ENCODE measurements around the gene GNPDA1.

GNPDA1 gene

DNA sequence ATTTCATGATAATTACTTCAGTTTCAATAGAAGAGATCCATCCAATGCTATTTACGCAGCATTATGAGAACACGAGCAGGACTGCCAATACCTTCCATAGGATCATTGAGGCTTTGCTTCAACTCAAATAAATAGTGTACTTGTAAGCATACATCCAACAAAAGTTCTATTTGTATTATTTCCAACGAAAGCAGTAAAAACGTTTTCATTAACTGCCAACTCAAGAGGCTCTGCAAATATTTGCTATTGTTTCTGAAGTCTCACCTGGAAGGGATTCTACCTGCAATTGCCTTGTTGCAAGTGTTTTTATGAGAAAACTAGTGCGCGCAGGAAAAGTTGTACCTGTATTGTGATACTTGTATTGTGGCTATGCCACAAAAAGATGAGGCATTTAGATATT, 11.0 kb upstream of the GNPDA1 start:
- DNase-seq (ENCODE audit: low read depth in 2 of 2): no peak

- DNase-seq (ENCODE audit: low read depth in 2 of 2): no peak
Observed at GRCh38 chr5:142020122-142020659, 7.4 kb upstream of the GNPDA1 start.

DNA sequence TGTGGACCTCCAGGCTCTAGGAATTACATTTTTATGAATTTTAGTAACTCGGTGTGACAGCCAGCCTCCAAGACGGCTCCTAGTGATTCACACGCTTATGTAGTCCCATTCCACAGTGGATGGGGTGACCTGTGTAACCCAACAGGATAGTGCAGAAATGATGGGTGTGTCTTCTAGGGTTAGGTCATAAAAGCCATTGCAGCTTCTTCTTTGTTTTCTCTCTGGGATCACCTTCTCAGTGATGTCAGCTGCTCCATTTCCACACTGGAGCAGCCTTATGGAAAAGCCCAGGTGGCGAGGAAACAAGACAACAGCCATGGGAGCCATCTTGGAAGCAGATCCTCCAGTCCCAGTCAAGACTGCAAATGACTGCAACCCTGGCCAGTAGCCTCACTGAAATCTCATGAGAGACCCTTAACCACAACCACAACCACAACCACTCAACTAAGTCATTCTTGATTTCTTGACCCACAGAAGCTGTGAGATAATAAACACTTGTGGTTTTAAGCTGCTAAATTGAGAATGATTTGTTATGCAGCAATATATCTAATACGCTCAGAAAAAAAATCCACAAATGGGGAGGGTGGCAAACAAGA, 5.1 kb upstream of the GNPDA1 start:
- no peak for DNase-seq (ENCODE audit: low read depth in 2 of 2)

GRCh38 chr5:142016556-142016955, 3.7 kb upstream of the GNPDA1 start:
- no peak for DNase-seq (ENCODE audit: low read depth in 2 of 2)

- no peak for DNase-seq (ENCODE audit: low read depth in 2 of 2)
Observed at GRCh38 chr5:142015781-142016533, 3.1 kb upstream of the GNPDA1 start.

- DNase-seq (ENCODE audit: low read depth in 2 of 2): no peak
Observed at GRCh38 chr5:142014911-142015584, 2.2 kb upstream of the GNPDA1 start.

DNA sequence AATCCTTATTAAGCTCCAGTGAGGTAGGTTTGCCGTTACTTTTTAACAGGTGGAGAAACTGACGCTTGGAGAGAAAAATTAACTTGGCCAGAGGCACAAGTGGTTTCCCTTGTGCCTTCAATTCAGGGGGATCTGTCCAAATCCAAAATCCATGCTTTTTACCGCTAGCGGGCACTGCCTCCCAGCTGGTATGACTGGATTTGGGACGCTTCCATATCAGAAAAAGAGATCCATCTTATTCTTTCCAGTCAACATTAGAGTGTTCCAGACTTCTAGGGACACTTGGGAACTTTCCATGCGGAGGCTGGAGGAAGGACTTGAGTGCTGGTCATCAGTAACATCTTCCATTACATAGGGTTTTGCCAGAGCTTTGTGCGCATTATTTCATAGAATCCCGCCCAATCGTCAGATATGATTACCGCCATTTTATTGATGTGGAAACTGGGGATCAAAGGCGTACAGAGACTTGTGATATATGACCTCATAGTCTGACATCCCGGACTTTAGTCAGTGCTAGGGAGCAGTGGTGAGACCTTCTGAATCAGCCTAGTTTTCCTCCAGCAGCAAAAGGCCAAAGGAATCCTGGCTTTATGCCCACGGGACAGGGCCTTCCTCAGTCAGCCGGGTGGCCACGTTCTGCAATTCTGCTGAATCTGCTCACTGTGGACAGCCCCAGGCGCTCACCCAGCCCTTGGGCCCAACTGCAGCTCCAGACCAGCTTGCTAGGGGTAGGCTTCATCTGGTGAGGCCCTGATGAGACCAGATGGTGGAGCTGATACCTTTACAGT, 1.1 kb upstream of the GNPDA1 start:
- DNase-seq (ENCODE audit: low read depth in 2 of 2): no peak

- DNase-seq (ENCODE audit: low read depth in 2 of 2): peak in 1 of 2 donors; percentile 55
Observed at GRCh38 chr5:142012186-142012785, 541 bp downstream of the GNPDA1 start.

DNA sequence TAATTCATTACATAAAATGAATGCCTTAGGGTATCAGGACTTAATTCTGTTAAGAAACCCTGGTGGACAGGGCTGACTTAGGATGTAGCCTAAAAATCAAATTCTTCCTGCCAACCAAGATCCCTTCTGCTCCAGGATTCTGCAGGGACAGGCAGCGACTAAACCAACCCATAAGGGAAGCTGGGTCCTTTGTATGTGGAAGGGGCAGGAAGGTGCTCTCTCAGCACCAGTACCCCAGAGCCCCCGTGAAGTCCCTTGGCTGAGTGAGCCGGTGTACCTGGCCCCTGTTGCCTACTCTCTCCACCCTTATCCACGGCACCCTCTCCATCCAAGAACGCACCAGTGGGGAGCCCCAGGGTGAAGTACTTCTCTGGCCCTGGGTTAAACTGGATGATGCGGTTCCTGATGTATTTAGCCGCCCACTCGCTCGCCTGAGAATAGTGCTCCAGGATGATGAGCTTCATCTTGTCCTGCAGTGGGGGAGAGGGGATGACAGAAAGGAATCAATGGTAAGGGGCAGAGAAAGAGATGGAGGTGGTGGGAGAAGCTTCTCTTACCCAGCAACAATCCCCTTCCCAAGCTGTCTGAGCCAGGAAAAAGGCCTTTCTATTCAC, 1.1 kb downstream of the GNPDA1 start:
- DNase-seq (ENCODE audit: low read depth in 2 of 2): no peak

DNA sequence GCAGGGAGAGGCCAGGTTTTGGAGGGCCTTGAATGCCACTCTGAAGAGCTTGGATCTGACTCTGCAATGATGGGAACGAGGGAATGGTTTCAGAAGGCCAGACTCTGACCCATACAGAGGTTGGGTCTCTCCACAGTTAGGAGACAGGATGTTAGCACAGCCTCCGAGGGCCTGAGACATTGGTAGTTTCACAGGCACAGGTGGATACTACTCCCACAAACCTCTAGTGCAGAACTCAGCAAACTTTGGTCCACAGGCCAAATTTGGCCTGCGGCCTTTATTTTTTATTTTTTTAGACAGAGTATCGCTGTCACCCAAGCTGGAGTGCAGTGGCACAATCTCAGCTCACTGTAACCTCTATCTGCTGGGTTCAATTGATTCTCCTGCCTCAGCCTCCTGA, 2.9 kb downstream of the GNPDA1 start:
- no peak for DNase-seq (ENCODE audit: low read depth in 2 of 2)

GRCh38 chr5:142008813-142009212, 4.0 kb downstream of the GNPDA1 start:
- DNase-seq (ENCODE audit: low read depth in 2 of 2): no peak

- DNase-seq (ENCODE audit: low read depth in 2 of 2): no peak
Observed at GRCh38 chr5:142007237-142007544, 5.6 kb downstream of the GNPDA1 start.

DNA sequence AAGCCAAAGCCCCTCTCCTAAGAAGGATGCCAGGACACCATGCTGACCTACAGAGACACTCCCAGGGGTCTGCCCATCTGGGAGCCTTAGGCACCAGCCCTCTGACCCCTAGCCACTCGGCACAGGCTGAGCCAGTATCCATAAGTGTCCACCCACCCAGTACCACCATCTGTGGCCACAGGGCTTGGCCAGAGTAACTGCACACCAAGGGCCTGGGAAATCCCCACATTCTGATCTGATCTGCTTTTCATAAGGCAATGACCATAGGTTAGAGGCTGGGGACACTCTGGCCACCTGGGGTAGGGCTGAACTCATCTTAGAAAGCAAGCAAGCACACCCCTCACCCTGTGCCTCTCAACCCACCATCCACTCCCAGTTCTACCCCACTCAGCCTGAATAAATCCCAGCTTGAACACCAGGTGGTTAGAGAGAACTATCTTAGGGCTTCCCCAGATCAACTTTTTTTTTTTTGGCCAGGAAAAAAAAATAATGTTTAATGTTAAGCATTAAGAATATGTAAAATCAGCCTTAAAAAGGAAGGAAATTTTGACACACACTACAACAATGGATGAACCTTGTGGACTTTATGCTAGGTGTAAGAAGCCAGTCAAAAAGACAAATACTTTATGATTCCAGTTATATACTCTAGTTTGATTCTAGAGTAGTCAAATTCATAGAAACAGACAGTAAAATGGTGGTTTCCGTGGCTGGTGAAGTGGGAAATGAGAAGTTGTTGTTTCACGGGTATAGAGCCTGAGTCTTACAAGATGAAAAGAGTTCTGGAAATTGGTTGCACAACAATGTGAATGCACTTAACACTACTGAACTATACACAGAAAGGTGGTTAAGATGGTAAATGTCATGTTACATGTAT, 6.2 kb downstream of the GNPDA1 start:
- no peak for DNase-seq (ENCODE audit: low read depth in 2 of 2)

DNA sequence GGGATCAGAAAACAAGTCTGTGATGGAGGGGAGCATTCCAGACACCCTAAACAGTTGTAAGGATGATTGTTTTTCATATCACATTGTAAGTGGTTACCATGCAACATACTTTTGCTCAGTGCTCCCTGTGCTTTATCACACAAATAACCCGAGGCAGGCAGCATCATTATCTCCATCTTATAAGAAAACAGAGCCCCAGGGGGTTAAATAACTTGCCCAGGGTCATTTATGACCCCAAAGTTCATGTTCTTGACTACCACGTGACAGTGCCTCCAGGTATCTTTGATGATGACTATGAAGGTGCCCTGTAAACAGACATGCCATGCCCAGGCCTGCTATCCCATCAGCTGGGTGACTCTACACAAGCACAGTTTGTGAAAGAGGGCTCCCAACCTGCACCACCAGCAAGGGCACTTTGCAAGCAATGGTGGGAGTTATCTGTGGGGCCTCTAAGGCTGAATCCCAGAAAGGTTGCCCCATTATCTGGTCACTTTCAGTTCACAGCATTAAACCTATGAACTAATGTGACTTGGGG, 9.5 kb downstream of the GNPDA1 start:
- no peak for DNase-seq (ENCODE audit: low read depth in 2 of 2)

GRCh38 chr5:142000704-142001484, 11.9 kb downstream of the GNPDA1 start:
- no peak for DNase-seq (ENCODE audit: low read depth in 2 of 2)

- no peak for DNase-seq (ENCODE audit: low read depth in 2 of 2)
Observed at GRCh38 chr5:142000173-142000572, 12.7 kb downstream of the GNPDA1 start.

DNA sequence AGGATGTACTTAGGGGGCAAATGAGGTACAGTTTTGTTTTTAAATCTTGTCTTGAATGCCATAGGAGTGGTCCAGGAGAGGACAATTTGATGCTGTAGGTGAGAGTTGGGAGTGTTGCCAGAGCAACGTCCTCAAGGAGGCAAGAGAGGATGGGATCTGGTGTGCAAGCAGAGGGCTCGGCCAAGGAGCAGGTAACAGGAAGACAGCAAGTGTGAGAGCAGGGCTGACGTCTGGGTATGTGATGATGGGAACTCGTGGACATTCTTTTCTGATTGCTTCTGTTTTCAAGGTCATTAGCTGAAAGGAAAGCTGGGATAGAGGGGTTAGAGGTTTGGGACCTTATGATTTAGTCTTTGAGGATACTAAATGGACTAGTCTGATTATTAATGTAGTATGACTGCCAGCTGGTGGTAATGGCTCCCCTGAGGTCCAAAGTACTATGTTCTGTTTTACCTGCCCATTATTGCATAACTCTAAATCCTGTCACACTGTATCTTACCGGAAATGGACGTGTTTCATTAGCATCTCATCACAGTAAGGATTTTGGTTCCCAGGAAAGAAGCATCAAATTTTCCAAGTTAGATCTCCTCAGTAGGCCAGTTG, 15.4 kb downstream of the GNPDA1 start:
- no peak for DNase-seq (ENCODE audit: low read depth in 2 of 2)

DNA sequence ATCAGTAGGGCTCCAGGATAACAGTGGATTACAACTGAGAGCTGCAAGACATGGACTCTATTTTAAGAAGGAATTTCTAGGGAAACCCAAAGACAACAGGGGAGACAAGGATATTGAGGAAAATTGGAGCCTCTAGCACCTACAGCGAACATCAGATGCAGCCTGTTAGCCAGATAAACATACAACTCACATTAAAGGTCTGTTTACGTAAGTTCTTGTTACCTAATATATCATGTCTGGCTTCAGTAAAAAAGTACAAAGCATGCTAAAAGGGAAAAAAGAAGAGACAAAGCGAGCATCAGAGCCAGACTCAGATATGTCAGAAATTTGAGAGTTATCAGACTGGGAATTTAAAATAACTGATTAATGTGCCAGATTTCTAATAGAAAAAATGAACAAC, 17.2 kb downstream of the GNPDA1 start:
- no peak for DNase-seq (ENCODE audit: low read depth in 2 of 2)
